HG03095 (cell line): Measurements from ENCODE around the gene UGT2B7.

ENCODE experiments used
- ATAC-seq: cut with Tn5 transposase; IDR thresholded peaks from one replicate; pipeline ENCODE4 v1.9.1; 2021; ENCODE audit warnings: moderate library complexity; ENCODE audit not compliant: unreplicated experiment

Gene UGT2B7

GRCh38 chr4:69147334-69147733 is 51.1 kb downstream of the UGT2B7 start:
- no peak for ATAC-seq

- no peak for ATAC-seq
These were observed 57.7 kb downstream of the UGT2B7 start for GRCh38 chr4:69154021-69154420.

- peak; percentile 66 for ATAC-seq
These were observed 60.6 kb downstream of the UGT2B7 start for GRCh38 chr4:69156913-69157312.
